HG02763 (cell line): ENCODE measurements around the gene ELOVL3.
"Not testable (repeated sequence)": the region's sequence is repeated elsewhere in the genome, so short reads cannot be mapped to it uniquely, and the experiment has no call there.

Source experiments
- ATAC-seq: cut with Tn5 transposase; IDR thresholded peaks from one replicate; pipeline ENCODE4 v1.9.1; 2021; ENCODE audit warnings: mild to moderate bottlenecking, moderate library complexity; ENCODE audit not compliant: unreplicated experiment

The ELOVL3 gene

GRCh38 chr10:102225646-102226541 is at the start of gene ELOVL3:
ELOVL3 (plus strand) TSS chr10:102226299; CDS start chr10:102226549, 250 bp downstream.
- ATAC-seq, result peak; percentile 77

- ATAC-seq, result no peak
Measured at GRCh38 chr10:102184606-102185005, 41.5 kb upstream of the ELOVL3 start.

GRCh38 chr10:102185272-102185671 is 40.8 kb upstream of the ELOVL3 start:
- ATAC-seq, result no peak

- no peak for ATAC-seq
Measured at GRCh38 chr10:102185811-102186527, 40.1 kb upstream of the ELOVL3 start.

- no peak for ATAC-seq
Measured at GRCh38 chr10:102188298-102188940, 37.7 kb upstream of the ELOVL3 start.

GRCh38 chr10:102188941-102189898 is 36.9 kb upstream of the ELOVL3 start:
- ATAC-seq, result not testable (repeated sequence)

- ATAC-seq, result no peak
Measured at GRCh38 chr10:102191956-102192355, 34.1 kb upstream of the ELOVL3 start.

- ATAC-seq, result no peak
Measured at GRCh38 chr10:102195296-102195870, 30.7 kb upstream of the ELOVL3 start.

- ATAC-seq, result no peak
Measured at GRCh38 chr10:102196893-102197292, 29.2 kb upstream of the ELOVL3 start.

- no peak for ATAC-seq
Measured at GRCh38 chr10:102198027-102198426, 28.1 kb upstream of the ELOVL3 start.

GRCh38 chr10:102200751-102201640 is 25.1 kb upstream of the ELOVL3 start:
- no peak for ATAC-seq

GRCh38 chr10:102202386-102202785 is 23.7 kb upstream of the ELOVL3 start:
- ATAC-seq, result no peak

GRCh38 chr10:102208311-102209035 is 17.6 kb upstream of the ELOVL3 start:
- no peak for ATAC-seq

GRCh38 chr10:102211615-102212299 is 14.3 kb upstream of the ELOVL3 start:
- no peak for ATAC-seq

GRCh38 chr10:102213599-102213998 is 12.5 kb upstream of the ELOVL3 start:
- not testable (repeated sequence) for ATAC-seq

- no peak for ATAC-seq
Measured at GRCh38 chr10:102219370-102219769, 6.7 kb upstream of the ELOVL3 start.

GRCh38 chr10:102220612-102221011 is 5.5 kb upstream of the ELOVL3 start:
- no peak for ATAC-seq

- no peak for ATAC-seq
Measured at GRCh38 chr10:102222797-102223196, 3.3 kb upstream of the ELOVL3 start.
